ENCODE data around the gene GPR137B. TPM values are rescaled to one million over a fixed set of nuclear protein-coding genes. Genes with fewer than 3 reads are reported as not detected.

GPR137B gene
- total and polyA plus RNA-seq, 2 of the 4 experiments (the other 2 are of a cell fraction): 4.5 to 12.3 TPM

DNA sequence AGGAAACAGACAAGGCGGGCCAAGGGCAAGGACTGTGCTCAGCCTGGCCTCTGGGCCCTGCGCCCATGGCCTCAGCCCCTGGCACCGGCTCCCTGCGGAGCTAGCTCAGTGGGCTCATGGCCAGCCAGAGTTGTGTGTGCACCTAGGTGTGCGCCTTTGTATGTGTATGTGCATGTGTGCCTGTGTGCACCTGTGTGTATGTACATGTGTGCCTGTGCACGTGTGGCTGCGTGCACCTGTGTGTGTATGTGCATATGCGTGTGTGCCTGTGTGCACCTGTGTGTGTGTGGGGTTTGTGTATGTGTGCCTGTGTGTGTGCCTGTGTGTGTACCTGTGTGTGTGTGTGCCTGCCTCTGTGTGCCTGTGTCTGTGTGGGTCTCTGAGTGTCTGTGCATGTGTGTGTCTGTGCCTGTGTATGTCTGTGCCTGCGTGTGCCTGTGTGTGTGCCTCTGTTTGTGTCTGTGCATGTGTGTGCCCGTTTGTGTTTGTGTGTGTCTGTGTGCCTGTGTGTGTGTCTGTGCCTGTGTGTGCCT, 7.4 kb downstream of the GPR137B start:
- H3K18ac ChIP-seq (ENCODE audit: low read depth, low read length): no peak overlapping the region
- no peak overlapping the region for H3K14ac ChIP-seq (replicated peaks; ENCODE audit: low read depth, low read length)
- dilution Hi-C loops (cut with HindIII; ENCODE audit: low sequenced_read_pairs, unreplicated experiment) (no loop called here), in situ Hi-C loops (cut with MboI; ENCODE audit: low sequenced_read_pairs) (no loop called here), intact Hi-C loops (cut with micrococcal nuclease) (no loop called here)
- H3K9me1 ChIP-seq (ENCODE audit: insufficient read depth, low read length): peaks cover 8% of the 10 kb centered on the region; the same call in 1 of the 2 replicates
- no peaks in the 10 kb centered on the region; the same call in 1 of the 2 replicates for H3K4me1 ChIP-seq (ENCODE audit: control insufficient read depth, insufficient read depth, low read length)
- peaks cover 7 to 14% of the 10 kb centered on the region in 2 experiments for H3K79me1 ChIP-seq (ENCODE audit: low read depth in 1 of 2, low read length in 2 of 2)
- no peak overlapping the region for H2BK15ac ChIP-seq (ENCODE audit: low read depth, low read length)
- ChIA-PET CTCF (interaction anchor here (0.6 kb wide), 1 partner anchor 45 kb away, joined by 3 read pairs; no protein-coding TSS in a partner anchor), POLR2A (ENCODE audit: unreplicated experiment) (no interaction called here)
- ATAC-seq (ENCODE audit: low read depth) (no peak), DNase-seq (no peak)
- H3K4ac ChIP-seq (ENCODE audit: low read depth, low read length): no peak overlapping the region
- 87% methylated on average over 7 of the region's 10 CpGs; no CpG with 5 or more reads in 1 of the 2 experiments for WGBS, 2 experiments (ENCODE audit: extremely low coverage in 2 of 2, insufficient read length in 1 of 2)
- H3K23ac ChIP-seq (ENCODE audit: low read depth, low read length): no peak overlapping the region
- H3K56ac ChIP-seq (ENCODE audit: extremely low read depth, insufficient read depth, low read length): no peak overlapping the region
- H3K27ac ChIP-seq (ENCODE audit: insufficient read depth, low read length): no peak overlapping the region
- H4K91ac ChIP-seq (ENCODE audit: insufficient read depth, low read depth, low read length): no peak overlapping the region
- no peak overlapping the region for H4K5ac ChIP-seq (ENCODE audit: low read depth, low read length)
- H3K27me3 ChIP-seq (ENCODE audit: control insufficient read depth, insufficient read depth, low read length): no peaks in the 10 kb centered on the region
- no peak overlapping the region for H2AK9ac ChIP-seq (replicated peaks; ENCODE audit: low read depth, low read length, poor library complexity)
- no peak for TF ChIP-seq FOS (IDR thresholded peaks at IDR 0.05; ENCODE audit: low read depth, low read length)
- no peak for TF ChIP-seq MAZ (IDR thresholded peaks at IDR 0.05; ENCODE audit: borderline replicate concordance, low read depth, low read length)
- no peak for TF ChIP-seq SMC3 (IDR thresholded peaks at IDR 0.05; ENCODE audit: low read depth, low read length)
- no peak for TF ChIP-seq RAD21 (IDR thresholded peaks at IDR 0.05; ENCODE audit: low read length)
- TF ChIP-seq BHLHE40 (IDR thresholded peaks at IDR 0.05; ENCODE audit: low read depth, low read length): no peak
- TF ChIP-seq, protein P1, sequence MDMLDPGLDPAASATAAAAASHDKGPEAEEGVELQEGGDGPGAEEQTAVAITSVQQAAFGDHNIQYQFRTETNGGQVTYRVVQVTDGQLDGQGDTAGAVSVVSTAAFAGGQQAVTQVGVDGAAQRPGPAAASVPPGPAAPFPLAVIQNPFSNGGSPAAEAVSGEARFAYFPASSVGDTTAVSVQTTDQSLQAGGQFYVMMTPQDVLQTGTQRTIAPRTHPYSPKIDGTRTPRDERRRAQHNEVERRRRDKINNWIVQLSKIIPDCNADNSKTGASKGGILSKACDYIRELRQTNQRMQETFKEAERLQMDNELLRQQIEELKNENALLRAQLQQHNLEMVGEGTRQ (IDR thresholded peaks at IDR 0.05; ENCODE audit: low read depth, low read length): no peak
- no peak for TF ChIP-seq MAFK (IDR thresholded peaks at IDR 0.05; ENCODE audit: low read depth, low read length)
- TF ChIP-seq, protein P2, sequence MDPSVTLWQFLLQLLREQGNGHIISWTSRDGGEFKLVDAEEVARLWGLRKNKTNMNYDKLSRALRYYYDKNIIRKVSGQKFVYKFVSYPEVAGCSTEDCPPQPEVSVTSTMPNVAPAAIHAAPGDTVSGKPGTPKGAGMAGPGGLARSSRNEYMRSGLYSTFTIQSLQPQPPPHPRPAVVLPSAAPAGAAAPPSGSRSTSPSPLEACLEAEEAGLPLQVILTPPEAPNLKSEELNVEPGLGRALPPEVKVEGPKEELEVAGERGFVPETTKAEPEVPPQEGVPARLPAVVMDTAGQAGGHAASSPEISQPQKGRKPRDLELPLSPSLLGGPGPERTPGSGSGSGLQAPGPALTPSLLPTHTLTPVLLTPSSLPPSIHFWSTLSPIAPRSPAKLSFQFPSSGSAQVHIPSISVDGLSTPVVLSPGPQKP (IDR thresholded peaks at IDR 0.05; ENCODE audit: borderline replicate concordance, low read depth, low read length): no peak
- no peak overlapping the region for H2BK120ac ChIP-seq (ENCODE audit: low read depth, low read length)
- no peak overlapping the region for H3K4me3 ChIP-seq (ENCODE audit: insufficient read depth, low read depth, low read length)
- peak overlapping the region; percentile 4; the same call in 1 of the 2 replicates for H2AK5ac ChIP-seq (ENCODE audit: low read depth, low read length)
- no peak overlapping the region for H3K4me2 ChIP-seq (ENCODE audit: low read depth, low read length)
- H3K9me3 ChIP-seq (ENCODE audit: control insufficient read depth, insufficient read depth, low read length): no peaks in the 10 kb centered on the region
- H3K9ac ChIP-seq (ENCODE audit: low read depth, low read length): no peak overlapping the region
- H4K20me1 ChIP-seq (ENCODE audit: insufficient read depth, low read length): peaks cover 15% of the 10 kb centered on the region
- H2BK5ac ChIP-seq (ENCODE audit: low read depth, low read length, poor library complexity, severe bottlenecking): no peak overlapping the region
- BruUV-seq (replicated peaks): no TSS peak
- H3K36me3 ChIP-seq (ENCODE audit: control insufficient read depth, insufficient read depth, low read length): 0 out of 2 replicates have a peak, but pooled peaks cover 2% of the 10 kb centered on the region
- H2BK20ac ChIP-seq (ENCODE audit: low read depth, low read length): no peak overlapping the region
- H4K8ac ChIP-seq (ENCODE audit: low read depth in 2 of 2, low read length in 2 of 2): no peak overlapping the region
- H2AFZ ChIP-seq (replicated peaks; ENCODE audit: low read length, poor library complexity): no peak overlapping the region
